Natural killer cell (primary cell): ENCODE measurements around the gene SLC10A4. TPM values are rescaled to one million over a fixed set of nuclear protein-coding genes. Genes with fewer than 3 reads are reported as not detected.

Experiments used
- ATAC-seq, 3 donors: fragments of 150-1000 bp in 2 of 3; fragments of 200-7000 bp in 1 of 3; cut with Tn5 transposase; 1 replicate in 1 of 3; 2 replicates in 2 of 3; pipeline ENCODE4 v1.10.0; 2021; ENCODE audit warnings: mild to moderate bottlenecking in 2 of 3, moderate library complexity in 2 of 3
- DNase-seq, 2 donors: peaks; one replicate each; pipeline versions ENCODE4 v3.0.0 to v3.0.0-alpha.2; 2013 to 2021; ENCODE audit warnings: mixed read lengths in 1 of 2
- H3K27ac ChIP-seq: one replicate; pipeline ENCODE4 v1.5.1; 2013; ENCODE audit warnings: mild to moderate bottlenecking, low read length
- H3K27me3 ChIP-seq: one replicate; pipeline ENCODE4 v1.6.1; 2013; ENCODE audit warnings: low read length; ENCODE audit not compliant: control insufficient read depth, insufficient read depth
- H3K36me3 ChIP-seq: one replicate; pipeline ENCODE4 v1.6.1; 2013; ENCODE audit warnings: low read length; ENCODE audit not compliant: control insufficient read depth, insufficient read depth
- H3K4me1 ChIP-seq: one replicate; pipeline ENCODE4 v1.6.1; 2013; ENCODE audit warnings: low read length; ENCODE audit not compliant: control insufficient read depth, insufficient read depth
- H3K4me3 ChIP-seq: one replicate; pipeline ENCODE4 v1.5.1; 2013; ENCODE audit warnings: low read length
- H3K9me3 ChIP-seq: one replicate; pipeline ENCODE4 v1.6.1; 2013; ENCODE audit warnings: low read length; ENCODE audit not compliant: control insufficient read depth, insufficient read depth
- H3K27ac Mint-ChIP-seq, 2 donors: one replicate each; pipeline ENCODE4 v1.8.0; 2022; ENCODE audit warnings: mild to moderate bottlenecking in 2 of 2, mixed read lengths in 2 of 2, moderate library complexity in 1 of 2
- H3K27me3 Mint-ChIP-seq, 2 donors: one replicate each; pipeline ENCODE4 v1.8.0; 2022; ENCODE audit warnings: low read depth in 2 of 2, mixed read lengths in 2 of 2
- H3K36me3 Mint-ChIP-seq: one replicate; pipeline ENCODE4 v1.8.0; 2022; ENCODE audit warnings: mixed read lengths
- H3K4me1 Mint-ChIP-seq, 2 donors: one replicate each; pipeline ENCODE4 v1.8.0; 2022; ENCODE audit warnings: mixed read lengths in 2 of 2
- H3K4me3 Mint-ChIP-seq: one replicate; pipeline ENCODE4 v1.8.0; 2022; ENCODE audit warnings: mild to moderate bottlenecking, moderate library complexity, mixed read lengths
- H3K9me3 Mint-ChIP-seq, 2 donors: one replicate each; pipeline ENCODE4 v1.8.0; 2022; ENCODE audit warnings: mixed read lengths in 2 of 2
- WGBS: methylation state at CpG from one replicate; pipeline ENCODE4 v1.1.7; 2013; ENCODE audit warnings: missing lambda C conversion rate; ENCODE audit not compliant: insufficient coverage; 5-methylcytosine and 5-hydroxymethylcytosine counted together
- intact Hi-C: fragments of 100-400 bp; cut with micrococcal nuclease; formaldehyde crosslinking; loops from one replicate; pipeline ENCODE4 v1.14.2; 2022
- total RNA-seq, 4 donors: library from RNA; stranded (reverse); fragments of 120-200 nt in 1 of 4; gene quantifications; one replicate each; pipeline versions ENCODE4 v1.2.3 to v1.2.4, GENCODE V29; 2013 to 2022
- TF ChIP-seq, protein P1 (sequence below): fragments of 200-600 bp; IDR thresholded peaks from one replicate; pipeline ENCODE4 v1.8.0; 2022; ENCODE audit warnings: antibody characterized with exemption

SLC10A4 gene
- total RNA-seq, 3 donors from 2014 or later (not counting 1 experiment from before 2014, with no cell fraction given), result 0.19 TPM; not detected in 2

DNA sequence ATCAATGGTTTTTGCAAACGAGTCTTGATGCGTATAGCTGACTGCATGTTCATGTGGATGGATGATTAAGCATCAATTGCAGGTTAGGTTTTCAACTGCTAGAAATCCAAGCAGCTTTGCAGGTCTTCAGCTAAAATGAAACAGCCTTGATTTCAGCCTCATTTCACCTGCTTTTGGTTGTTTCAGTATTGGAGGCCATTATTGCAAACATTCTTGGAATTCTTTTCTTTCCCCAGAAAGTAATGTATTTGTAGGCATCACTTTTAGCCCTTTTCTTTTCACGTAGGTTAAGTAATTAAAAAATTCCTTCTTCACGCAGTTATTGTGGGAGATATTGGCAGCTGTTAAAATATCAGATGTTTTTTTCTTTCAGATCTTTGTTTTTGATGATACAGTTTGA is 15.8 kb downstream of the SLC10A4 start:
- H3K9me3 ChIP-seq, result no peaks in the 10 kb centered on the region
- H3K27ac Mint-ChIP-seq, result no peak overlapping the region
- TF ChIP-seq, protein P1, sequence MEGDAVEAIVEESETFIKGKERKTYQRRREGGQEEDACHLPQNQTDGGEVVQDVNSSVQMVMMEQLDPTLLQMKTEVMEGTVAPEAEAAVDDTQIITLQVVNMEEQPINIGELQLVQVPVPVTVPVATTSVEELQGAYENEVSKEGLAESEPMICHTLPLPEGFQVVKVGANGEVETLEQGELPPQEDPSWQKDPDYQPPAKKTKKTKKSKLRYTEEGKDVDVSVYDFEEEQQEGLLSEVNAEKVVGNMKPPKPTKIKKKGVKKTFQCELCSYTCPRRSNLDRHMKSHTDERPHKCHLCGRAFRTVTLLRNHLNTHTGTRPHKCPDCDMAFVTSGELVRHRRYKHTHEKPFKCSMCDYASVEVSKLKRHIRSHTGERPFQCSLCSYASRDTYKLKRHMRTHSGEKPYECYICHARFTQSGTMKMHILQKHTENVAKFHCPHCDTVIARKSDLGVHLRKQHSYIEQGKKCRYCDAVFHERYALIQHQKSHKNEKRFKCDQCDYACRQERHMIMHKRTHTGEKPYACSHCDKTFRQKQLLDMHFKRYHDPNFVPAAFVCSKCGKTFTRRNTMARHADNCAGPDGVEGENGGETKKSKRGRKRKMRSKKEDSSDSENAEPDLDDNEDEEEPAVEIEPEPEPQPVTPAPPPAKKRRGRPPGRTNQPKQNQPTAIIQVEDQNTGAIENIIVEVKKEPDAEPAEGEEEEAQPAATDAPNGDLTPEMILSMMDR, result no peak
- 100% methylated on average over 2 of the region's 4 CpGs for WGBS
- H3K4me3 ChIP-seq, result no peak overlapping the region
- H3K36me3 Mint-ChIP-seq, result peaks cover 15% of the 10 kb centered on the region
- H3K36me3 ChIP-seq, result peaks cover 47% of the 10 kb centered on the region
- H3K27ac ChIP-seq, result no peak overlapping the region
- H3K4me1 ChIP-seq, result no peaks in the 10 kb centered on the region
- intact Hi-C loops, result no loop called here
- no peak for ATAC-seq
- no peak overlapping the region for H3K4me3 Mint-ChIP-seq
- no peaks in the 10 kb centered on the region for H3K9me3 Mint-ChIP-seq
- no peaks in the 10 kb centered on the region for H3K27me3 Mint-ChIP-seq
- H3K27me3 ChIP-seq, result no peaks in the 10 kb centered on the region
- no peak for DNase-seq
- peaks cover 0 to 5% of the 10 kb centered on the region in 2 donors for H3K4me1 Mint-ChIP-seq

DNA sequence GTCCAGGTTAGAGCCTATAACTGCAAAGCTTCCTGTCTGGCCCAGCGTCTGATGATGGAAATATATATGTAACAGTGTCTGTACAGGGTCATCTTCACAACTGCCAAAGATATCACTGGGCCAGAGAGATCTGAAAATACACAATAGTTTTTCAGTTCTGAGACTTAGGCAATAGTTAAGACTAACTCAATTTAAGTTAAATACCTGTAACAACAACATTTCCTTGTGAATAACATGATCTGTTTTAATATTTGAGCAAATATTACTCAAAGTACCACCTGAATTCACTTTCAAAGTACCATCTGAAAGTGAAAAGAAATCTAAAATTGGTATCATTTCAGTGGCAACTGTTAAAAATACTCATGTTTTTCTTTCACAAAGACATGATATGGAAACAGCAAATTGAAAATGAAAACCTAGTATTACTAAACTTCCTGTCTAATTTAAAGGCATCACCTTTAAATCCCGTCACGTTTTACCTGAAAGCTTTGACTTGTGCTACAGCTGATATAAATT is 16.5 kb downstream of the SLC10A4 start:
- intact Hi-C loops, result no loop called here
- H3K4me1 Mint-ChIP-seq, result peaks cover 0 to 5% of the 10 kb centered on the region in 2 donors
- Histone ChIP-seq H3K27ac (no peak overlapping the region), H3K9me3 (no peaks in the 10 kb centered on the region), H3K4me1 (no peaks in the 10 kb centered on the region), H3K4me3 (no peak overlapping the region), H3K36me3 (peaks cover 54% of the 10 kb centered on the region), H3K27me3 (no peaks in the 10 kb centered on the region)
- no peaks in the 10 kb centered on the region for H3K27me3 Mint-ChIP-seq
- H3K27ac Mint-ChIP-seq, result no peak overlapping the region
- 96% methylated on average over 3 of the region's 3 CpGs for WGBS
- no peaks in the 10 kb centered on the region for H3K9me3 Mint-ChIP-seq
- H3K36me3 Mint-ChIP-seq, result peaks cover 15% of the 10 kb centered on the region
- DNase-seq (no peak), ATAC-seq (no peak)
- no peak overlapping the region for H3K4me3 Mint-ChIP-seq
- TF ChIP-seq, protein P1, result no peak

DNA sequence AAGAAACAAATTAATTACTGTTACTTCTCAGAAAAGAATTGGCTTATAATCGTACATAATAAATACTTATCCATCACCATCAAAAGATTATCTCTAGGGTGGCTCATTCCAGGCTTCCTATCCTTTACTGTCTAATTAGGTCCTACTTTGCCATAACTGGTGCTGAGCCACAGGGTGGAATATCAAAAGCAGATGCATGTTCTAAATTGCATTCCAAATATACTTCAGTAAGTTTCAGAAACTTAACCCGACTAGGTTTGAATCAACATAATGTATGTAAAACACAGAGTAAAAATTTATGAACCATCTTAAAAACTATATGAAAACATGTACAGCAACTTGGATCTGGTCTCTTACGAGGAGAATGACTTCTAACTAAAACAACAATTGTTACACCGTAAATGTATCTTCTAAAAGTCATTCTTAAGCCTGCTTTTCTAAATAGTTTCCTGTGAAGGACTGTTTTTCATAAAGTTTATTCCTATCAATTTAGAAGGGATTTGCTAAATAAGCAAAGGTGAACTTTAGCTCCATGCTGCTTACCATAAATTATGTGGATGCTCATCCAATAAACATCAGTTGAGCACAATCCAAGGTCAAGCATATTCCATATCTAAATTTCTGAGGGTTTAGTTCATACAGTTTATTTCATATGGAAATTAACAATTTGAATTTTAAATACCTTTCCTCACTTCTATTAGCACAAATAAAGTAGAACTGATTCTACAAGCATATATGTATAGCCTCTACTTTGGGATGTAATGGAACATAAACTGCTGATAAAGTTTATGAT is 20.3 kb downstream of the SLC10A4 start:
- peaks cover 20% of the 10 kb centered on the region for H3K36me3 Mint-ChIP-seq

More for the DNA sequence above, 20.3 kb downstream of the SLC10A4 start:
- ATAC-seq, result no peak
- H3K27ac ChIP-seq, result no peak overlapping the region
- H3K4me3 Mint-ChIP-seq, result no peak overlapping the region
- H3K9me3 Mint-ChIP-seq, result no peaks in the 10 kb centered on the region
- no peak for DNase-seq
- no peaks in the 10 kb centered on the region for H3K4me1 ChIP-seq
- TF ChIP-seq, protein P1, result no peak
- H3K4me3 ChIP-seq, result no peak overlapping the region
- H3K27me3 Mint-ChIP-seq, result no peaks in the 10 kb centered on the region
- no CpG with 5 or more reads among the region's 4 CpGs for WGBS
- peaks cover 74% of the 10 kb centered on the region for H3K36me3 ChIP-seq
- peaks cover 0 to 5% of the 10 kb centered on the region in 2 donors for H3K4me1 Mint-ChIP-seq
- no peaks in the 10 kb centered on the region for H3K9me3 ChIP-seq
- no peak overlapping the region for H3K27ac Mint-ChIP-seq
- H3K27me3 ChIP-seq, result no peaks in the 10 kb centered on the region
- intact Hi-C loops, result no loop called here
